ENCODE results near the gene ZNF672.
A peak's percentile ranks its signal among the peaks of the same experiment; 100 is the strongest.
"Not testable (repeated sequence)": the region's sequence is repeated elsewhere in the genome, so short reads cannot be mapped to it uniquely, and the experiment has no call there.

Gene ZNF672

GRCh38 chr1:248882427-248882826, 44.4 kb downstream of the ZNF672 start:
- DNase-seq (ENCODE audit: insufficient read length, low spot score); FAIRE-seq: not testable (repeated sequence)

GRCh38 chr1:248884632-248885295, 46.7 kb downstream of the ZNF672 start:
- no peak for FAIRE-seq
- no peak for DNase-seq (ENCODE audit: insufficient read length, low spot score)

- DNase-seq (ENCODE audit: insufficient read length, low spot score) (no peak), FAIRE-seq (no peak)
Measured at GRCh38 chr1:248885646-248886045, 47.6 kb downstream of the ZNF672 start.

DNA sequence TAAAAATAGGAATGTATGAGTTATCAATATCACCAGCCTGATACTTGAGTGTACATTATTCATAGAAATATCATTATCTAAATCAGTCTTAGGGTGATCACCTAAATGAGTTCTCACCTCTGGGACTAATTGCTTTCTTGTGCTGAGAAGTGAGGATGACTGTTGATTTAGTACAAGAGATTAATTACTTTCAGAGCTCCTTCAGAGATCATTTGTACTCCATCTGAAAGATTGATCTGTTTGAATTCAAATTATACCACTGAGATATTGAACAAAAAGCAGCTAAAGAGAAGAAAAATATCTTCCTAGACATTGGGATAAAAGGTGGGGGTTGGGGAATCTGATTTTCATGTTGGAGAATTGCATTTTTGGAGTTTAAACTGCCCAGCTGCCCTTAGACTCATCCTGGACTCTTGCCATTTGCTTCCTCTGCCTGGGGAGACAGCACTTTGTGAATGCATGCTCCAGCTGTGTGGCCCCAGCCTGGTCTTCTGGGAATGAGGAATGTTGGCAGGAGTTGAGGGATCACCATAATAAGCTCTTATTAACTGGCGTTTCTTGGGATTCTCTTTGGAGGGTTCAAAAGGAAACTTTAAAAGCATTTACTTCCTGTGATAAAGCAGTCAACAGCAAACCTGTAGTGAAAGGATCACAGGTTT, 48.3 kb downstream of the ZNF672 start:
- DNase-seq (ENCODE audit: insufficient read length, low spot score), result no peak
- FAIRE-seq, result no peak

DNA sequence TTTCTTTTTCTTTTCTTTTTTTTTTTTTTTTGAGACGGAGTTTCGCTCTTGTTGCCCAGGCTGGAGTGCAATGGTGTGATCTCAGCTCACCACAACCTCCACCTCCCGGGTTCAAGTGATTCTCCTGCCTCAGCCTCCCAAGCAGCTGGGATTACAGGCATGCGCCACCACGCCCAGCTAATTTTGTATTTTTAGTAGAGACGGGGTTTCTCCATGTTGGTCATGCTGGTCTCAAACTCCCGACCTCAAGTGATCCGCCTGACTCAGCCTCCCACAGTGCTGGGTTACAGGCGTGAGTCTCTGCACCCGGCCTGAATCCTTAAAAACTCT, 51.9 kb downstream of the ZNF672 start:
- not testable (repeated sequence) for DNase-seq (ENCODE audit: insufficient read length, low spot score); FAIRE-seq

DNA sequence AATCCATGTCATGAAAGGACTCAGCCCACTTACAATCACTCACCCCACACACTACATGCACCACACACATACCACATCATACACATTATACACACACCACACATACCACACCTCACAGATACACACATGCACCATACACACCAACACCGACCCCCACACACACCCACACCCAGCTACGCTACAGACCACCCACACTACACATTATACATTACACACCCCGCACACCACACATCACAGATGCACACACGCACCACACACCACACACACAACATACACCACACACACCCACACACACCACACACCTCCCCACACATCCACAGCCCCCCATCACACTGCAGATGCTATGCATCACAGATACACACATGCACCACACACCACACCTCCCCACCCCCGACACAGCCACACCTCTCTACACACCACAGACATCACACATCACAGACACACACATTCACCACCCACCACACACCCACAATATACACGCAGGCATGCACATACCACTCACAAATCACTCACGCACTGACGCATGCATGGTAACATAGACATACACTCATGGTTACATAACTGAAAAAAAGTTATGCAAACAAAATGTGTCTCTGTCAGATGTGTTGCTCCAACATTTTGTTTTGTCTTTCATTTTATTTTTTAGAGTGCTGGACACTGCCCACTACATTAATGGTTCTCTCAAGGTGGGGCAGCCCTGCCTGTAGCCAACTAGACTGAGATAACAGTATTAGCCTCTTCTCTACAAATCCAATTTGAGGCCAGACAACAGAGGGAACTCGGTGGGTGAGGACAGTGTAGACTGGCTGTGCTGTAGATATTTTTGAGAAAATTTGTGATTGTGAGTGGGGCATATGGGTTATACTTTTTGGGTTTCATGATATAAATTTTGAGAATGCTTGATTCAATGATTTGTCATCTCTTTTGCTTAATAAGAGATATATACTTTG, 52.8 kb downstream of the ZNF672 start:
- FAIRE-seq (peak; percentile 89), DNase-seq (ENCODE audit: insufficient read length, low spot score) (no peak)

GRCh38 chr1:248891758-248892157, 53.7 kb downstream of the ZNF672 start:
- no peak for DNase-seq (ENCODE audit: insufficient read length, low spot score)
- no peak for FAIRE-seq

GRCh38 chr1:248892590-248892989, 54.6 kb downstream of the ZNF672 start:
- no peak for DNase-seq (ENCODE audit: insufficient read length, low spot score)
- FAIRE-seq, result no peak

DNA sequence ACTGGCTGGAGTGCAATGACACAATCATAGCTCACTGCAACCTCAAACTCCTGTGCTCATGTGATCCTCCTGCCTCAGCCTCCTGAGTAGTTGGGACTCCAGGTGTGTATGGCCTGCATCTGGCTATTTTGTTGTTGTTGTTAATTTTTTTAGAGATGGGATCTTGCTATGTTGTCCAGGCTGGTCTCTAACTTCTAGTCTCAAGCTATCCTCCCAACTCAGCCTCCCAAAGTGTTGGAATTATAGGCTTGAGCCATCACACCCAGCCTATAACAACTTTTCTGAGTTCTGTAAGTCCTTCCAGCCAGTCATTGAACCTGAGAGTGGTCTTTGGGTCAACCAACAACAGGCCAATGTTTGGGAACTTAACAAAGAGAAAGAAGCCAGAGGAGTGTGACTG, 56.8 kb downstream of the ZNF672 start:
- FAIRE-seq, result no peak

GRCh38 chr1:248897412-248898337, 59.7 kb downstream of the ZNF672 start:
- FAIRE-seq, result no peak

More for the DNA sequence above, 56.8 kb downstream of the ZNF672 start:
- DNase-seq (ENCODE audit: insufficient read length, low spot score), result no peak

More at GRCh38 chr1:248897412-248898337, 59.7 kb downstream of the ZNF672 start:
- no peak for DNase-seq (ENCODE audit: insufficient read length, low spot score)

Data from HTR-8/SVneo (cell line).